Fibroblast of mammary gland (primary cell): ENCODE measurements around the gene DNAJC1.

Experiments
- DNase-seq: peaks from one replicate; pipeline ENCODE4 v3.0.0-alpha.2; 2010; ENCODE audit warnings: low read depth
- H3K4me3 ChIP-seq: 2 replicates; pipeline ENCODE4 v1.5.1; 2011; ENCODE audit warnings: low read depth, mild to moderate bottlenecking, low read length, moderate library complexity; ENCODE audit not compliant: control insufficient read depth
- TF ChIP-seq, protein P1 (sequence below): conservative IDR thresholded peaks from 2 replicates; pipeline ENCODE4 v1.5.1; 2011; ENCODE audit warnings: low read depth, low read length, inconsistent platforms; ENCODE audit not compliant: control insufficient read depth, insufficient read depth

DNAJC1 gene

DNA sequence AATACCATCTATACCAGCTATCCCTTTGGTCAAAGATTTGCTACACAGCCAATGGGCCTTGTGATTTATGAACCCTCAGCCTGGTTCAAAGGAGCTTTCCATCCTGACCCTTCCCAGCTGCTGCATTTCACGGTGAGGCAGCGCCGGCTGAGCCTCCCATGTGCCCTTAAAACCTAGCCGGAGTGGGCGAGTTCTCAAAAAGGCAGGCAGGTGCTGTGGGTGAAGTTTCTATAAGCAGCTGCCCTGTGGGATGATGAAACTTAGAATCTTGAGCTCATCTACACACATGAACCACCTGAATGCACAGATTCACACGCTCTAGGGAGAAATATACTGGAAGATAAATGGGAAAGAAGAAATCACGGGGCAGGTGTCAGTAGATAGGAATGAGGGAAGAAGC lies 244.8 kb downstream of the DNAJC1 start:
- TF ChIP-seq, protein P1, sequence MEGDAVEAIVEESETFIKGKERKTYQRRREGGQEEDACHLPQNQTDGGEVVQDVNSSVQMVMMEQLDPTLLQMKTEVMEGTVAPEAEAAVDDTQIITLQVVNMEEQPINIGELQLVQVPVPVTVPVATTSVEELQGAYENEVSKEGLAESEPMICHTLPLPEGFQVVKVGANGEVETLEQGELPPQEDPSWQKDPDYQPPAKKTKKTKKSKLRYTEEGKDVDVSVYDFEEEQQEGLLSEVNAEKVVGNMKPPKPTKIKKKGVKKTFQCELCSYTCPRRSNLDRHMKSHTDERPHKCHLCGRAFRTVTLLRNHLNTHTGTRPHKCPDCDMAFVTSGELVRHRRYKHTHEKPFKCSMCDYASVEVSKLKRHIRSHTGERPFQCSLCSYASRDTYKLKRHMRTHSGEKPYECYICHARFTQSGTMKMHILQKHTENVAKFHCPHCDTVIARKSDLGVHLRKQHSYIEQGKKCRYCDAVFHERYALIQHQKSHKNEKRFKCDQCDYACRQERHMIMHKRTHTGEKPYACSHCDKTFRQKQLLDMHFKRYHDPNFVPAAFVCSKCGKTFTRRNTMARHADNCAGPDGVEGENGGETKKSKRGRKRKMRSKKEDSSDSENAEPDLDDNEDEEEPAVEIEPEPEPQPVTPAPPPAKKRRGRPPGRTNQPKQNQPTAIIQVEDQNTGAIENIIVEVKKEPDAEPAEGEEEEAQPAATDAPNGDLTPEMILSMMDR: no peak
- DNase-seq: no peak
- no peak overlapping the region for H3K4me3 ChIP-seq

DNA sequence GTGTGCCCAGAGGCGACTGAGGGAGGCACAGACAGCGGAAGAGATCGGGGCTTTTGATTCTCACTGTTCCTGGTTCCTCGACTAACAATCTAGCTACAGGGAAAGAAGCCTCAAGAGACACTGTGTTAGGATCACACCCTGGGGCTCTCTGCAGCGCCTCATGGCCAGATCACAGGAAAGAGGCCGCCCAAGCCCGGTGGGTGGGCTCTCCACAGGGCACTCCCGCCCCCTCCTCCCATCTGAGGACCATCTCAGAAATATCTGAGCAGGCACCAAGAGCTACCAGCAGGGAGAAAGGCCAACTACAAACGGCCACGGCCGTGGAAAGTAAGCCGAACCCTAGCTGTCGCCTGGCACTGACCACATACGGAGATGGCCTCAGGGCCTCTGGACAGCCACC lies 245.3 kb downstream of the DNAJC1 start:
- TF ChIP-seq, protein P1: no peak

DNA sequence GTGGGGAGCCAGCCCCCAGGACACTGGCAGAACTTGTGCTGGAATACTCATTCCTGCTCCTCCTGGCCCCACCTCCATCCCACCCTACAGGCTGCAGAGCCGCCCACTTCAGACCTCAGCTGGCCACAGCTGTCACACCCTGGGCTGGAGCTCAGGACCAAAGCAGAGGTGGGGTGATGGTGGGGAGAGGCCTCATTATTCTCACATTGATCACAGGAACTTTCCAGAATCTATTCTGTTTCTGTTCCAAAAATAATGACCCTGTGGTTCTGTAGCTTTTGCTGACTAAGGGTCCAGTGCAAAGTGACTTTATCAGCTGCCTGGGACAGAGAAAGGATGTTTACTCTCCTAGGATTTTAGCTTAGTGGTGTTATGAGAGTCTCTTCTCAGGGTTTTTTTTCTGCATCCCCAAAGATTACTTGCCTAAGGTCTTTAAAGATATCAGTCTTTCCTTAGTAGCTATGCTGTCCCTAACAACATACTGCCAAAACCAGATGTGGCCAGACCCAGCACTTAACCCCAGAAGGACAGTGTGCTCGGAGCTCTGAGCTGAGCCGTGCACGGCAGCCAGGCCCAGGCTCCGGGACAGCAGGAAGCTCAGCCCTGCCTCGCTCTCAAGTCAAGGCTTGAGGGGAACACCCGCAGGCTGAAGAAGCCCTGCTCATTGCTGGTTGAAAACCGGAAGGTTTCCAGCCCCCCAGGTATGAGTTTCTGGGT lies 246.2 kb downstream of the DNAJC1 start:
- no peak for DNase-seq
- no peak overlapping the region for H3K4me3 ChIP-seq
- TF ChIP-seq, protein P1: no peak

More for the DNA sequence above, 245.3 kb downstream of the DNAJC1 start:
- H3K4me3 ChIP-seq: no peak overlapping the region
- no peak for DNase-seq

DNA sequence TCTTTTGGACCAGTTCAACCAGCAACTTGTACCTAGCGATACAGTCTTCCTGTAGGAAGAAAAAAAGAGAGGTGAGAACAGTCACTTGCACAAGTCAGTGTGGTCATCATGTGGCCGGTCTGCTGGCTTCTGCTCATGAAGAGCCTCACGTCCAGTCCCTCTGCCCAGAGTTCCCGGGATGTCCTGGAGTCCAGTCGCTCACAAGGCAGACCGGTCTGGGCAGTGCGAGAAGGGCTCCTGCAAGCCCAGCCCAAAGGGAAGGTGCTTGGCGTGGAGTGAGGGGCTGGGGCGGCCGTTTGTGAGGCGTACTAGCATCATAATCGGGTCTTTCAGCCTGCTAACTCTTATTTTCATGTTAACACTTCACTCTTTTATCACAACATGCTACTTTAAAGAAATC lies 246.8 kb downstream of the DNAJC1 start:
- DNase-seq: no peak
- no peak overlapping the region for H3K4me3 ChIP-seq
- TF ChIP-seq, protein P1: no peak

DNA sequence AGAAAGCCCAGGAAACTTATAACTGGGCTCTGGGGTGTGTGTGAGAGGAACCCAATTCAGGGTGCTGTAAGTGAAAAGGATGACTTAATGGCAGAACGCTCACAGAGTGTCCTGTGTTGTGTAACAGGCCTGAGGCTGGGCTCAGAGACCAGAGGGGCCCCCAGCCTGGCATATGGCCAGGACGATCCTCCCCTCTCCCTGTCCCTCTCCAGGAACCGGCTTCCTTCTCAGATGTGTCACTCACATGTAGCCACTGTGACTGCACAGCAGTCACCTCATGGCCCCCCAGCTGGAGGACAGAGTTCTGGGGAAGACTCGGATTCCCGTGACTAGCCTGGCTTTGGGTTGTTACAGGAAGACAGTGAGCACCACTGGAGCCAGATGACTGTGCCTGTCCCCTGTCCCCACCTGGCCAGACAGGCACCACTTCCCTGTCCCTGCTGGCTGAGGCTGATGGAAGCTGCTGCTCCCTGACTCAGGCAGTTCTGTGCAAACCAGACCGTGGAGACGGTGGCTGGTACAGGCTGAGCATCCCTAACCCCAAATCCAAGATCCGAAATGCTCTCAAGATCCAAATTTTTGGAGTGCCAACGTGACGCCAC lies 249.0 kb downstream of the DNAJC1 start:
- no peak overlapping the region for H3K4me3 ChIP-seq
- TF ChIP-seq, protein P1: no peak
- no peak for DNase-seq

DNA sequence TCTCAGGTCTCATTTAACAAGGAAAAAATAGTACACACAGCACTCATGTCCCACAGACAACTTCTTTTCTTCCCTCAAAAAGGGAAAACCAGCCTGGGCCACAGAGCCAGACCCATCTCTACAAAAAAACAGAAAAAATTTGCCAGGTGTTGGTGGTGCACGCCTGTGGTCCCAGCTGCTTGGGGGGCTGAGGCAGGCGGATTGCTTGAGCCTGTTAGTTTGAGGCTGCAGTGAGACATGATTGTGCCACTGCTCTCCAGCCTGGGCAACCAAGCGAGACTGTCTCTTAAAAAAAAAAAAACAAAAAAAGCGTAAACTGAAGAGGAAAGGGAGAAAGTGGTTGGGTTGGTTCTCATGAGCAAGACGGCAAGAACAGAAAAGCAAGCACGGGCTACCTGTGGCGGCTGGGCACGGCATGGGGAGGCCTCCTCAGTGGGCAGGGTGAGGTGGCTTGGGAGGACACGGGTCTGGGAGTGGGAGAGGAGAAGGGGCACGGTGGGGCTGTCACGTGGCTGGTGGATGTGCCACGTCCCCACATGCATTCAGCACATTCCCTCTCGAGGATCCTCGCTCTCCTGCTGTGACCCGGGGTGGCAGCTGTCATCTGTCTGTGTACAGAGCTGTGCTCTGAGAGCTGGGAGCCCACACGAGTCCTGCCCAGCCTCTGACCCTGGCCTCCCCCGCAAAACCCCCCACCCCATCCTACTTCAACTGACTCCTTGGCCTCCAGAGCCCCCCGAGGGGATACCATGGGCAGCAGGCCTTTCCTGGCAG lies 249.8 kb downstream of the DNAJC1 start:
- DNase-seq: no peak
- TF ChIP-seq, protein P1: no peak
- no peak overlapping the region for H3K4me3 ChIP-seq
